T-helper 1 cell treated with Interleukin-12 subunit alpha and Interleukin-12 subunit beta and Interleukin-4 antibody, amounts not matched to agents 30 ng/mL and 1 ng/mL, for 36 hours (primary cell): ENCODE results near the gene CFAP206. TPM values are rescaled to one million over a fixed set of nuclear protein-coding genes. Genes with fewer than 3 reads are reported as not detected.

ENCODE experiments used
- intact Hi-C: fragments of 100-400 bp; cut with micrococcal nuclease; formaldehyde crosslinking; loops from one replicate; pipeline ENCODE4 v1.15.1; 2024
- total RNA-seq: library from RNA; stranded (reverse); gene quantifications from 2 replicates; pipeline ENCODE4 v1.2.3, GENCODE V29; 2022

CFAP206 gene
- not detected in 2 replicates for total RNA-seq

- intact Hi-C loops: loop anchor here (1.0 kb wide), 8 partner anchors 28 to 1555 kb away; partner anchors contain the start of genes AKIRIN2, ORC3, RNGTT and SLC35A1
These were observed at the start of gene CFAP206 for GRCh38 chr6:87407901-87408720. CFAP206 (plus strand) TSS chr6:87407972; CDS start chr6:87409840, 1,868 bp downstream.

GRCh38 chr6:87364602-87365252, 43.0 kb upstream of the CFAP206 start:
- intact Hi-C loops: no loop called here

GRCh38 chr6:87366072-87366827, 41.5 kb upstream of the CFAP206 start:
- intact Hi-C loops: no loop called here

- intact Hi-C loops: no loop called here
These were observed 40.9 kb upstream of the CFAP206 start for GRCh38 chr6:87366899-87367298.

DNA sequence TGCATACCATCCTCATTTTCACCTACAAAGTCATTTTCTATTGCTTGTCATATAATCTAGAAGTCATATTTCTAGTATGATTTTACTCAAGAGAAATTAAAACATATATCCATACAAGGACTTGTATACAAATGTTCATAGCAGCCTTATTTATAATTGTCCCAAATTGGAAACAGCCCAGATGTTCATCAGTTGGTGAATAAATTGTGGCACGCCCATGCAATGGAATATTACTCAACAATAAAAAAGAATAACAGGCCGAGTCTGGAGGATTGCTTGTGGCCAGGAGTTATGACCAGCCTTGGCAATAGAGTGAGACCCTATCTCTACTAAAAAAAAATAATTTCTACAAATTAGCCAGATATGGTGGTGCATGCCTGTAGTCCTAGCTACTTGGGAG, 34.4 kb upstream of the CFAP206 start:
- intact Hi-C loops: no loop called here

GRCh38 chr6:87375315-87375714, 32.5 kb upstream of the CFAP206 start:
- intact Hi-C loops: no loop called here

GRCh38 chr6:87376643-87377042, 31.1 kb upstream of the CFAP206 start:
- intact Hi-C loops: no loop called here

GRCh38 chr6:87378947-87379346, 28.8 kb upstream of the CFAP206 start:
- intact Hi-C loops: no loop called here

DNA sequence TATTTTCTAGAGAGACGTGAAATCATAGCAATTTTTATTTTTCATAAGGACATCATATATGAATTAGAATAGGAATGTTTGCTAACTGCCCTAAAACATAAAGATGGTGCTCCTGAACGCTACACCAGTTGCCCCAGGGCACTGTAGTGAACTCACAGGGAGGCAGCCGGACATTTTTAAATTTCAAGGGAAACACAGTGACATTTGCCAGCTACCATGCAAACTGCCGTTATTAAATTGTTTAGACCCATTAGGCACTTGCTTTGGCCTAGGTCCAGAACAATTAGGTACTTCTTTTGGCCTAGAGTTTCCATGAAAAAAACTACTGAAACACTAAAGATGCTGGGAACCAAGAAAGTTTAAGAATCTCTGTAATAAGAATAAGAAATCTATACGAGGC, 24.9 kb upstream of the CFAP206 start:
- intact Hi-C loops: no loop called here

DNA sequence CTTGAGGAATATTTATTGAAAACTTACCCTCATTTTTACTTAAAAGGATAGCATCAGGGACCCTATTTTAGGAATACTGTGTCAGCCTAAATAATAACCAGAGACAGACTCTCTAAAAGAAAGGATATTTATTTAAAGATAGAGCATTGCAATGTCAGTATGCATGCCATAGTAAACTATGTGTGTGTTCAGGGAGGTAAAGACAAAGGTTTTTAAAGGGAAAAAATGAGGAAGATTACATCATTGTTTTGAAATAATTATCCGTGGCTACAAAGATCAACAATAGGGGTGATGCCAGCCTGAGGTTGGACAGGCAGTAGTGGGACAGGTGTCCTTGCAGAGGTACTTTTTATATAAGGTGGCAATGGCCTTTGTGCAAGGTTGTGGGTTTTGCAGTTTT, 23.7 kb upstream of the CFAP206 start:
- intact Hi-C loops: no loop called here

DNA sequence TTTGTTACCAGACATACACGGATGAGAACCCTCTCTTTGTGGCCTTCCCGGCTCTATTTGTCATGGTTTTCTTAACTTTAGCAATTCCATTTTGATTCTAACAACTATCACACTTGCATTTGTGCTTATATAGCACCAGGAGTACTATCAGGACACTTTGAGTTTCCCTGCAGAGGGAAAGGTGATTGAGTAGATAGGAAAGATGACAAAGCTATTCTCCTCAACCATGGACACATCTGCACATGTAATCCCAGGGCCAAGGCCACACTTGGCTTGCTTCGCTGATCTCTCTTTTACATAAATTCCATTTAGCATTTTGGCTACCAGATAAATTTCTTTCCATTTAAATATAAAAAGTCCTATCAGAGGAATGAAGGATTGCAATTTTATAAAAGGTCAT, 23.3 kb upstream of the CFAP206 start:
- intact Hi-C loops: no loop called here

DNA sequence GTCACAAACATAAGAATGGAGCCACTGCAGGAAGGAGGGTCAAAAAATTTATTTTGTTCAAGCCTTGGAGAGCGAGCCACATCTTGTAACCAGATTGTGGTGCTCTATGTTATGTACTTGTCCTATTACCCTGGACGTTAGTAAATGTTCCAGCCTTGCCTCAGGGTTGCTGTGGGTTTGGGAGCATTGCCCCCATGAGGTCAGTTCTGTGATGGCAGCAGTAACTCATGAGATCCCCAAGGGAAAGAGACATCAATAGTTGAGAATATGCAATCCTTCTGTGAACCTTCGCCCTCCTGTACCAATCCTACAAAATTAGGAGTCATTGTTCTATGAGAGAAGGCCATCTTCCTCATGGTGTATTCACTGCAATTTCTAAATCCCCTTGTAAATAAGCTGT, 16.4 kb upstream of the CFAP206 start:
- intact Hi-C loops: loop anchor here (5.0 to 10.0 kb wide), 3 partner anchors 311 to 1073 kb away; partner anchors contain the start of genes AKIRIN2 and CNR1

- intact Hi-C loops: loop anchor here (1.0 to 10.0 kb wide), 13 partner anchors 43 to 1477 kb away; partner anchors contain the start of genes AKIRIN2, CNR1 and SMIM8
These were observed 14.6 kb upstream of the CFAP206 start for GRCh38 chr6:87393026-87393622.

- intact Hi-C loops: loop anchor here (10.0 kb wide), 1 partner anchor 1069 kb away; no protein-coding TSS in a partner anchor
These were observed 12.3 kb upstream of the CFAP206 start for GRCh38 chr6:87395431-87395830.

DNA sequence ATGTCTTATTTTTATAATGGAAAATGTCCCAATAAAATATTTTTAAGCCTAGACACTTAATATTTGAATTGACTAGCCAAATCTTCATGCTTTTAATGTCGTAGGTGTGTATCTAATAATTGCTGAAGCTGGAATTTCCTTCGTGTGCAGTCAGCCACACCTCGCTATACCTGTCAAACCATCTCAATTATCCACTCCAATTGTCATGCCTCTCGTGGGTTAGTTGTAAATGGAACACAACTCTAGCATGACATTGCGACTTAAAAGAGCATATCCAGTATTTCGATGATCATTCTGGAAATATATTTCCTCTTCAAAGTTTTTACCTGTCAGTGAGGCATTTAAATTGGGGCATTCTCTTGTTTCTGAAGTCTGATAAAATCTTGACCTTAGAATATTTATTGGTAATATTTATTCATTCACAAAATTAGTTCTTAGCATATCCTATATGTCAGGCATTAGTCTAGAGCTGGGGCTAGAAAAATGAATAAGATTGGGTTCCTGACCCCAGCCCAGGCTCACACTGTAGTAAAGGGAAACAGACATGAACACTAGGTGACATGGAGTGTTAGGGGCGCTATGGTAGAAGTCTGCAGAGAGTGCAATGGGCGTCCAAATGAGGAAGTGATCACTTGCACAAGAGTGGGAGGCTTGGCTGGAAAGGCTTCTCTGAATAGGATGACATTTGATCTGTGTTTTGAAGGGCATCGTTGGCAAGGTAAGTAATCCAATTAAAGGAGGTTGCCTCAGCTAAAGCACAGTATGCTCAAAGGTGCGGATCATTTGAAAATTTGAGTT, 11.0 kb upstream of the CFAP206 start:
- intact Hi-C loops: loop anchor here (10.0 kb wide), 1 partner anchor 1068 kb away; no protein-coding TSS in a partner anchor

DNA sequence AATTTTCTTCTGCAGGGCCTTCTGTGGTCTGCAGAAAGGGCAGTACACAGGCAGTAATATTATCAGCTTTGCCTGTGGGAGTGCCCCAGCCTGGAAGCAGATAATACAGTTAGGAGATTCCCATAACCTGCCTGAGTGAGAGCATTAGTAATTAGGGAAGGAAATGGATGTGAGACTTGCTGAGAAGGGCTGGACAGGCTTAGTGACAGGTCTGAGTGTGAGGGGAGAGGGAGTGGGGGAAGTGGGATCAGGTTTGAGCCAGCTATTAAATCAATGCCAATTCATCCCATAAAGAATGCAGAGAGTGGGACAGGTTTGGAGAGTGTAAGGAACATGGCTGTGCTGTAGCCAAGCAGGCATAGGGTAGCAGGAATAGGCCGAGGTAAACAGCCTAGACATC, 10.1 kb upstream of the CFAP206 start:
- intact Hi-C loops: loop anchor here (10.0 kb wide), 1 partner anchor 1067 kb away; no protein-coding TSS in a partner anchor

- intact Hi-C loops: no loop called here
These were observed 5.9 kb upstream of the CFAP206 start for GRCh38 chr6:87401832-87402231.

GRCh38 chr6:87407561-87407900, 241 bp upstream of the CFAP206 start:
- intact Hi-C loops: no loop called here

GRCh38 chr6:87408721-87409155, 966 bp downstream of the CFAP206 start:
- intact Hi-C loops: loop anchor here (1.0 kb wide), 8 partner anchors 28 to 1555 kb away; partner anchors contain the start of genes AKIRIN2, ORC3, RNGTT and SLC35A1

- intact Hi-C loops: no loop called here
These were observed 11.5 kb downstream of the CFAP206 start for GRCh38 chr6:87419266-87419665.
